Thoracic aorta (tissue), 2 donors: ENCODE data around the gene THEM5. TPM values are rescaled to one million over a fixed set of nuclear protein-coding genes. Genes with fewer than 3 reads are reported as not detected.

Experiments used
- ATAC-seq: fragments of 150-250 bp; one replicate; pipeline ENCODE4 v1.8.0; 2017; ENCODE audit warnings: low read depth; ENCODE audit not compliant: insufficient number of reproducible peaks, low FRiP score
- DNase-seq: peaks from one replicate; pipeline ENCODE4 v3.0.0-alpha.2; 2020; ENCODE audit warnings: low spot score
- H3K27ac ChIP-seq, 2 donors: fragments of 200-600 bp; sonication (generic); 1 replicate in 1 of 2; 2 replicates in 1 of 2; pipeline ENCODE4 v1.5.1; 2016; ENCODE audit warnings: mild to moderate bottlenecking in 2 of 2, moderate library complexity in 2 of 2
- H3K27me3 ChIP-seq: fragments of 200-600 bp; sonication (generic); replicated peaks from 2 replicates; pipeline ENCODE4 v1.6.0; 2016; ENCODE audit warnings: mild to moderate bottlenecking; ENCODE audit not compliant: insufficient read depth
- H3K36me3 ChIP-seq: fragments of 200-600 bp; sonication (generic); one replicate; pipeline ENCODE4 v1.5.1; 2016
- H3K4me1 ChIP-seq, 2 donors: fragments of 200-600 bp; sonication (generic); 1 replicate in 1 of 2; 2 replicates in 1 of 2; pipeline versions ENCODE4 v1.5.1 to v1.6.0; 2016; ENCODE audit warnings: low read depth in 2 of 2, mild to moderate bottlenecking in 1 of 2; ENCODE audit not compliant: control insufficient read depth in 1 of 2
- H3K4me3 ChIP-seq: fragments of 200-600 bp; sonication (generic); 2 replicates; pipeline ENCODE4 v1.5.1; 2016; ENCODE audit warnings: mild to moderate bottlenecking
- H3K9me3 ChIP-seq: fragments of 200-600 bp; sonication (generic); 2 replicates; pipeline ENCODE4 v1.5.1; 2016
- CTCF ChIP-seq: fragments of 200-600 bp; sonication (generic); IDR thresholded peaks from one replicate; pipeline ENCODE4 v1.5.1; 2019; ENCODE audit warnings: antibody characterized with exemption
- total RNA-seq, 2 donors: library from RNA; depleted of rRNA; stranded (reverse); fragments of >200 nt; gene quantifications; one replicate each; pipeline versions ENCODE4 v1.1.0 to v1.2.3, GENCODE V29; 2016

THEM5 gene
- total RNA-seq, 2 donors from 2014 or later, result not detected

DNA sequence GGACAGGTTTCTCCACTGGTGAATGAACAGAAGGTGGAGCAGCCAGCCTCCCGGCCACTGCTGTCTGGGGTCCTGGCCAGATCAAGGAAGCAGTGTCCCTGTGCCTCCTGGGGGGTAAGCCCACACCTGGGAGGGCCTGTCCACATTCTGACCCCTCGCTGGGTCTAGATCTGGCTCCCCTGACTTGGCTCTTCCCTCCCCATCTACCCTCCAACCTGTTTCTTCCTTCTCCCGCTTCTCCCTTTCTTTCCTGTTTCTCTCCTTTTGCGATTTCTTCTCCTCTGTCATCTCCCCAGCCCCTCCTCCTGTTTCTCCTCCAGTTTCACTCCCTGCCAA is 22.3 kb downstream of the THEM5 start:
- Histone ChIP-seq H3K4me1 (no peaks in the 10 kb centered on the region), H3K27me3 (no peaks in the 10 kb centered on the region), H3K36me3 (no peaks in the 10 kb centered on the region), H3K9me3 (no peaks in the 10 kb centered on the region), H3K27ac (no peak overlapping the region), H3K4me3 (no peak overlapping the region)
- TF ChIP-seq CTCF, result no peak
- DNase-seq (no peak), ATAC-seq (no peak)

- no peak for TF ChIP-seq CTCF
- no peaks in the 10 kb centered on the region for H3K4me1 ChIP-seq
- no peaks in the 10 kb centered on the region for H3K36me3 ChIP-seq
- no peaks in the 10 kb centered on the region for H3K9me3 ChIP-seq
- DNase-seq (no peak), ATAC-seq (no peak)
- no peak overlapping the region for H3K27ac ChIP-seq
- no peaks in the 10 kb centered on the region for H3K27me3 ChIP-seq
- no peak overlapping the region for H3K4me3 ChIP-seq
Measured at GRCh38 chr1:151830055-151830454, 23.5 kb downstream of the THEM5 start.

DNA sequence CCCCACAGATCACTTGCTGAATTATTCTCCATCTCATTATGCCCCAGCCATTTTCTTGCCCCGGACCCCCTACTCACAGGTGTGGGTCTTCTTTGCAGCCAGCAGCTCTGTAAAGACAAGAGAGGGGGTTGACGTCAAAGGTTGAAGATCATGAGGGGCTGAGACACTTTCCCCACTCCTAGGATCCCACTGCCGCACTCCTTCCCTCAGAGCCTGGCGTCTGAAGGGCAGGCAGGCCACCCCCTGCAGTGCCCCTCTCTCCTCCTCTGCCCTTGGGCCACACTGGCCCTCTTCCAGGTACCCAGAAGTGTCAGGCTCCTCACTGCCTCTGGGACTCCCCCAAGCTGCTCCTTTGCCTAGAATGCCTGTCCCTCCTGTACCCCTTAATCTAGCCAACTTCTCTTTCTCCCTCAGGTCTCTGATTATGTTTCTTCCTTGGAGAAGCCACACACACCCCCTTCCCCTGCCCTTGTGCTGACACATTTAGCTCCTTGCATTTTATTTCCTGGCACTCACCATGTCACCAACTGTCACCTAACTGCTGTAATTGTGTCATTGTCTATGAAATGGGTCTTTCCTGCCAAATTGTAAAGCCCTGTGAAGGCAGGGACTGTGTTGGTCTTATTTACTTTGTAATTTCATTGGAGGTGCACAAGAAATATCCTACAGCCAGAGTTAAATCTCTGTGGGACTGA is 24.0 kb downstream of the THEM5 start:
- no peaks in the 10 kb centered on the region for H3K9me3 ChIP-seq
- H3K4me3 ChIP-seq, result no peak overlapping the region
- ATAC-seq (no peak), DNase-seq (no peak)
- H3K27me3 ChIP-seq, result no peaks in the 10 kb centered on the region
- no peak overlapping the region for H3K27ac ChIP-seq
- H3K4me1 ChIP-seq, result no peaks in the 10 kb centered on the region
- no peak for TF ChIP-seq CTCF
- no peaks in the 10 kb centered on the region for H3K36me3 ChIP-seq

DNA sequence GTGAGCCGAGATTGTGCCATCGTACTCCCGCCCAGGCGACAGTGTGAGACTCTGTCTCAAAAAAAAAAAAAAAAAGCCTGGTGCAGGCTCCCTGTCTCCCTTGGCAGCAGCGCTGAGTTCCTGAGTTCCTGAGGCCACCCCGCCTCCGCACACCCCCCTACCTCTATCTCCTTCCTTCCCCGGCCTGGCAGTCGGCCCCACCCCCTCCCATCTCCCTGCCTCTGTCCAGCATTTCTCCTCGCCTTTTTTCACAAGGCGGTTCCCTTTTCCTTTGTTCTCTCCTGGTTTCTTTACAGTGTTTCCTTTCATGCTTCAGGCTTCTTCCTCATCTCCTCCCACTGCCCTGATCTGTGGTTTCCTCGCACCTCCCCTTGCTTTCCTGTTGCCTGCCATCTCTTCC is 24.6 kb downstream of the THEM5 start:
- no peak for TF ChIP-seq CTCF
- H3K4me1 ChIP-seq, result no peaks in the 10 kb centered on the region
- H3K27me3 ChIP-seq, result no peaks in the 10 kb centered on the region
- H3K4me3 ChIP-seq, result no peak overlapping the region
- no peaks in the 10 kb centered on the region for H3K36me3 ChIP-seq
- H3K9me3 ChIP-seq, result no peaks in the 10 kb centered on the region
- DNase-seq (no peak), ATAC-seq (no peak)
- H3K27ac ChIP-seq, result no peak overlapping the region

- no peak overlapping the region for H3K4me3 ChIP-seq
- H3K27me3 ChIP-seq, result no peaks in the 10 kb centered on the region
- no peaks in the 10 kb centered on the region for H3K9me3 ChIP-seq
- no peak overlapping the region for H3K27ac ChIP-seq
- ATAC-seq, result no peak
- DNase-seq, result no peak
- no peak for TF ChIP-seq CTCF
- H3K4me1 ChIP-seq, result no peaks in the 10 kb centered on the region
- no peaks in the 10 kb centered on the region for H3K36me3 ChIP-seq
Measured at GRCh38 chr1:151827853-151828252, 25.7 kb downstream of the THEM5 start.
